Left ventricle myocardium inferior (tissue), 1 donor: Measurements from ENCODE around the gene DHRS2. TPM values are rescaled to one million over a fixed set of nuclear protein-coding genes. Genes with fewer than 3 reads are reported as not detected.

Source experiments
- DNase-seq: peaks from one replicate; pipeline ENCODE4 v3.0.0-alpha.2; 2020
- H3K27ac ChIP-seq: fragments of 200-600 bp; replicated peaks from 2 replicates; pipeline ENCODE4 v1.8.0; 2021
- H3K27me3 ChIP-seq: fragments of 200-600 bp; 2 replicates; pipeline ENCODE4 v1.8.0; 2021; ENCODE audit warnings: low read depth
- H3K36me3 ChIP-seq: fragments of 200-600 bp; 2 replicates; pipeline ENCODE4 v1.8.0; 2021
- H3K4me1 ChIP-seq: fragments of 200-600 bp; 2 replicates; pipeline ENCODE4 v1.8.0; 2021
- H3K4me3 ChIP-seq: fragments of 200-600 bp; 2 replicates; pipeline ENCODE4 v1.8.0; 2021; ENCODE audit warnings: mild to moderate bottlenecking, moderate library complexity
- H3K9me3 ChIP-seq: fragments of 200-600 bp; replicated peaks from 2 replicates; pipeline ENCODE4 v1.8.0; 2021
- CTCF ChIP-seq: fragments of 200-600 bp; IDR thresholded peaks from 2 replicates; pipeline ENCODE4 v1.8.0; 2021; ENCODE audit warnings: antibody characterized with exemption, mild to moderate bottlenecking, borderline replicate concordance
- intact Hi-C: fragments of 100-400 bp; cut with micrococcal nuclease; formaldehyde crosslinking; loops from one replicate; pipeline ENCODE4 v1.11.0; 2022
- total RNA-seq: library from RNA; stranded (reverse); fragmentation: NEBNext Ultra II Directional; extraction: Animal tissue kit (Norgen Biotek cat#: 25700); gene quantifications from one replicate; pipeline ENCODE4 v1.2.1, GENCODE V29; 2021
- donor health status: DM: no; HTN: yes; CAD: no; lungs with severe emphysema.

The DHRS2 gene
- total RNA-seq, 1 donor from 2014 or later = not detected

- TF ChIP-seq CTCF = no peak
- intact Hi-C loops = no loop called here
- no peak overlapping the region for H3K4me3 ChIP-seq
- peaks cover 19% of the 10 kb centered on the region for H3K9me3 ChIP-seq
- no peak overlapping the region for H3K27ac ChIP-seq
- peaks cover 28% of the 10 kb centered on the region for H3K27me3 ChIP-seq
- peaks cover 4% of the 10 kb centered on the region for H3K4me1 ChIP-seq
- H3K36me3 ChIP-seq = no peaks in the 10 kb centered on the region
- no peak for DNase-seq
These were observed 9.2 kb upstream of the DHRS2 start for GRCh38 chr14:23626946-23627345.

- H3K27ac ChIP-seq = no peak overlapping the region
- no peak overlapping the region for H3K4me3 ChIP-seq
- no peaks in the 10 kb centered on the region for H3K36me3 ChIP-seq
- DNase-seq = no peak
- peaks cover 28% of the 10 kb centered on the region for H3K27me3 ChIP-seq
- TF ChIP-seq CTCF = no peak
- peaks cover 19% of the 10 kb centered on the region for H3K9me3 ChIP-seq
- intact Hi-C loops = no loop called here
- peaks cover 9% of the 10 kb centered on the region for H3K4me1 ChIP-seq
These were observed 8.2 kb upstream of the DHRS2 start for GRCh38 chr14:23627961-23628360.

GRCh38 chr14:23629204-23629603, 7.0 kb upstream of the DHRS2 start:
- peaks cover 22% of the 10 kb centered on the region for H3K27me3 ChIP-seq
- H3K4me3 ChIP-seq = no peak overlapping the region
- H3K27ac ChIP-seq = no peak overlapping the region
- H3K36me3 ChIP-seq = no peaks in the 10 kb centered on the region
- intact Hi-C loops = no loop called here
- no peak for TF ChIP-seq CTCF
- H3K4me1 ChIP-seq = peaks cover 9% of the 10 kb centered on the region
- H3K9me3 ChIP-seq = peaks cover 13% of the 10 kb centered on the region
- DNase-seq = no peak

DNA sequence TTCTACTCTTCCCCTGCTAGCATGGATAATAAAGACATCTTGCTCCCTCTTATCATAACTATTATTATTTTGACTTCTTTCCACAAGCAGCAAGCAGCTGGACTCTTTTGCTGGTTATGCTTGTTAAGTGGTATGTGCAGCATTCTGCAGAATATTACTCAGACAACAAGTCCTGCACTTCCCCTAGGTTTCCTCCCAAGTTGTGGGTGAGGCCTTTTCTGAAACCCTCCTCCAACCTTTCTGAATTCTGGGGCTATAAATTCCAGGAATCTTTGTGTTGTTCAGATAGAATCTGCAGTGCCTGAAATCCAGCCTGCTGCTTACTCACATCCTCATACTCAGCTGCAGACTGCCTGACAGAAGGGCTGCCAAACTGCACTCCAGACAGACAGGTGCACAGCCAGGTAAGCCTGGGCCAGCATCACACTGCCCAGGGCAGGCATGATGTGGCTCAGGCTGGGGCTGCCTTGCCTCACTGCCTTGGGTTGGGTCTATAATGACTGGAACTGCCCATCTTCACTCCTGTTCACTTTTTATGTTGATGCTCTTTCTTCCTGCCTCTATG, 6.2 kb upstream of the DHRS2 start:
- H3K27me3 ChIP-seq = peaks cover 17% of the 10 kb centered on the region
- H3K36me3 ChIP-seq = no peaks in the 10 kb centered on the region
- intact Hi-C loops = no loop called here
- no peak overlapping the region for H3K4me3 ChIP-seq
- no peak for DNase-seq
- H3K27ac ChIP-seq = no peak overlapping the region
- peaks cover 6% of the 10 kb centered on the region for H3K9me3 ChIP-seq
- no peak for TF ChIP-seq CTCF
- H3K4me1 ChIP-seq = peaks cover 9% of the 10 kb centered on the region

DNA sequence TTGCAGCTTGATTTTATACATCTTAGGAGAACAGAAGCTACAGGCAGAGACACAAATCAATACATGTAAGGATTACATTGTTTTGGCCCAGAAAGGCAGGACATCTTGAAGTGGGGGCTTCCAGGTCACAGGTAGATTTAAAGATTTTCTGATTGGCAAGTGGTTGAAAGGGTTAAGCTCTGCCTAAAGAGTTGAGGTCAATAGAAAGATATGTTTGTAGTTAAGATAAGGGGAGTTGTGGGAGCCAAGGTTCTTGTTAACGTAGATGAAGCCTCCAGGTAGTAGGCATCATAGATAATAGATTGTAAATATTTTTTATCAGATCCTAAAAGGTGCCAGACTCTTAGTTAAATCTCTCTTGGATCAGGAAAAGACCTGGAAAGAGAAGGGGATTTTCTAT, 5.5 kb upstream of the DHRS2 start:
- no peak for TF ChIP-seq CTCF
- intact Hi-C loops = no loop called here
- Histone ChIP-seq H3K36me3 (no peaks in the 10 kb centered on the region), H3K27me3 (peaks cover 16% of the 10 kb centered on the region), H3K27ac (no peak overlapping the region), H3K4me1 (peaks cover 9% of the 10 kb centered on the region), H3K9me3 (no peaks in the 10 kb centered on the region), H3K4me3 (no peak overlapping the region)
- no peak for DNase-seq
